ENCODE measurements around the gene CADPS.

Gene CADPS

GRCh38 chr3:62815981-62816380 is 59.2 kb downstream of the CADPS start:
- H3K4me3 ChIP-seq (ENCODE audit: low read depth, low read length): no peak overlapping the region

GRCh38 chr3:62812631-62813030 is 62.6 kb downstream of the CADPS start:
- no peak overlapping the region for H3K4me3 ChIP-seq (ENCODE audit: low read depth, low read length)

- no peak overlapping the region for H3K4me3 ChIP-seq (ENCODE audit: low read depth, low read length)
These were observed 64.1 kb downstream of the CADPS start for GRCh38 chr3:62811119-62811518.

GRCh38 chr3:62809369-62809768 is 65.8 kb downstream of the CADPS start:
- no peak overlapping the region for H3K4me3 ChIP-seq (ENCODE audit: low read depth, low read length)

- H3K4me3 ChIP-seq (ENCODE audit: low read depth, low read length): no peak overlapping the region
These were observed 69.5 kb downstream of the CADPS start for GRCh38 chr3:62805580-62806277.

- H3K4me3 ChIP-seq (ENCODE audit: low read depth, low read length): no peak overlapping the region
These were observed 70.1 kb downstream of the CADPS start for GRCh38 chr3:62805106-62805505.

DNA sequence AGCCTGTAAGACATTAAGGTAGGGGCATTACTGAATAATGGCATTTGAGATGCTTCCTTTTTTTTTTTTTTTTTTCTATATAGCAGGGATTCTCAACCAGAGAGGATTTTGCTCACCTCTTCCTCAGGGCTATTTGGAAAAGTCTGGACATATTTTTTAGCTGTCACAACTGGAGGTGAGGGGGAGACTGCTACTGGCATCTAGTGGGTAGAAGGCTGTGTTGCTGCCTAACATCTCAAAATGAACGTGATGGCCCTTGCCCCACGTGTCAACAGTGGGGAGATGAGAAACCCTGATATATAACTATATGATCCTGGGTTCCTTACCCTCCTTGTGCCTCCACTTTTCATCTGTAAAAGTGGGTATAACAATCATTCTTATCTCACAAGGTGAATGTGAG is 71.9 kb downstream of the CADPS start:
- no peak overlapping the region for H3K4me3 ChIP-seq (ENCODE audit: low read depth, low read length)

DNA sequence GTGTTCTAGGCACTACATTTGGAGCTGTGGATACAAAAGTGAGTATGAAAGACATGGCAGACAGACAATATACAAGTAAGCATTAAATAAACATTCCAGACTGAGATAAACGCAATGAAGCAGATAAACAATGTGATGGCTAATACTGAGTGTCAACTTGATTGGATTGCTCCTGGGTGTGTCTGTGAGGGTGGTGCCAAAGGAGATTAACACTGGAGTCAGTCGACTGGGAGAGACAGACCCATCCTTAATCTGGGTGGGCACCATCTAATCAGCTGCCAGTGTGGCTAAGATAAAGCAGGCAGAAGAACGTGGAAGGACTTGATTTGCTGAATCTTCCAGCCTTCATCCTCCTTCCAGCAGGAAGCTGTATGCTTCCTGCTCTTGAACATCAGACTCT is 77.2 kb downstream of the CADPS start:
- no peak overlapping the region for H3K4me3 ChIP-seq (ENCODE audit: low read depth, low read length)

GRCh38 chr3:62797132-62797531 is 78.1 kb downstream of the CADPS start:
- no peak overlapping the region for H3K4me3 ChIP-seq (ENCODE audit: low read depth, low read length)

DNA sequence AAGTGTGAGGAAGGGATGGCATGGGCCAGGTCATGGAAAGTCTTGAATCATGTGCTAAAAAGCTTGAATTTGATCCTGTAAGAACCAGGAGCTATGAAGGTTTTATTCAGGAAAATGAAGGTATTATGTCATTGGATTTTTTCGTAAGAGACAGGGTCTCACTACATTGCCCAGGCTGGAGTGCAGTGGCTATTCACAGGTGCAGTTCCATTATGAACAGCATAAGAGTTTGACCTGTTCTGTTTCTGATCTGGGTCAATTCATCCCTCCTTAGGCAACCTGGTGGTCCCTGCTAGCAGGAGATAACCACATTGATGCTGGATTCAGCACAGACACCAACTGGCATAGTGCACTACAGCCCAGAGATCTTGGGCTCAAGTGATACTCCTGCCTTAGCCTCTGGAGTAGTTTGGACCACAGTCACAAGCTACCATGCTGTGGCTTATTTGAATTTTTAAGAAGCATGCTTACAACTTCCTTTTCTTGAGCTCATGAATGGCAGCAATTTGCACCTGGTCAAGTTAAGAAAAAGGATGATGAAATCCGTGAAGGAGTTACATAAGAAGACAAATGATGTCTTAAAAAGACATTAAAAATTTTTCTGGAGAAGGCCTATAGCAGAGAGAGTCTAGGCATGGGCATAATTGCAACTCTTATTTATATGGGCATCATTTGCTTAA is 79.1 kb downstream of the CADPS start:
- no peak overlapping the region for H3K4me3 ChIP-seq (ENCODE audit: low read depth, low read length)

GRCh38 chr3:62793946-62794345 is 81.3 kb downstream of the CADPS start:
- H3K4me3 ChIP-seq (ENCODE audit: low read depth, low read length): no peak overlapping the region

- no peak overlapping the region for H3K4me3 ChIP-seq (ENCODE audit: low read depth, low read length)
These were observed 89.8 kb downstream of the CADPS start for GRCh38 chr3:62785384-62785783.

- no peak overlapping the region for H3K4me3 ChIP-seq (ENCODE audit: low read depth, low read length)
These were observed 94.1 kb downstream of the CADPS start for GRCh38 chr3:62781121-62781520.

- no peak overlapping the region for H3K4me3 ChIP-seq (ENCODE audit: low read depth, low read length)
These were observed 97.5 kb downstream of the CADPS start for GRCh38 chr3:62777674-62778073.

- no peak overlapping the region for H3K4me3 ChIP-seq (ENCODE audit: low read depth, low read length)
These were observed 98.1 kb downstream of the CADPS start for GRCh38 chr3:62777130-62777529.

DNA sequence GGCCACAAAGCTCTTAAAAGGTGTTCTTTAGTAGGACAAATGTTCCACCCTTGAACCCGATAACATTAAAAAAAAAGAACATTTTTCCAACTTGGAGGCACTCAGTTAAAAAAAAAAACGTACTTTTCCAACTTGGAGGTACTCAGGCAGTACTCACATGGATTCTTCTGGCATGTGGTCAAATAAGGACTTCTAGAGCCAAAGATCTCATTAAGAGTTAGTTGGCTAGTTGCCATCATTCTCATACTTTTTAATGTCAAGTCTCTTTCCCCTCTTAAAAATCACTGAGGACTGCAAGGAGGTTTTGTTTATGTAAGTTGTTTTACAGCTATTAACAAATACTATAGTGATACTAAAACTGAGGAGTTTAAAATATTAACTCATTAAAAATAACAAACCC is 101.0 kb downstream of the CADPS start:
- no peak overlapping the region for H3K4me3 ChIP-seq (ENCODE audit: low read depth, low read length)

- H3K4me3 ChIP-seq (ENCODE audit: low read depth, low read length): no peak overlapping the region
These were observed 103.7 kb downstream of the CADPS start for GRCh38 chr3:62771331-62772072.

DNA sequence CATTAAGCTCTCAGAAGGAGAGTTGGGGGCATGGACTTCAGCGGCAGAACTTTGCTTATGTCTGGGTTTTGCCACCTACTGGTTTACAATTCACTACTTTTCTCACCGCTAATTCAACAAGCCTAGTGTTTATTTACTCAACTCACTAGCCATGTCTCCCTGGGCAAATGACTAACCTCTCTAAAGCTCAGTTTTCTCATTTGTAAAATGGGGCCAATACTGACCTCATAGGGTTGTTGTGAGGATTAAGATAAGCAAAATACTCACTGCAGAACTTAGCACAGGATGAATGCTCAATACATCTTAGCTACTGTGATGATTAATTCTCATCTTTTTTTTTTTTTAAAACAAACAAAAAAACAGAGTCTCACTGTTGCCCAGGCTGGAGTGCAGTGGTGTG is 106.3 kb downstream of the CADPS start:
- H3K4me3 ChIP-seq (ENCODE audit: low read depth, low read length): no peak overlapping the region

GRCh38 chr3:62761711-62762110 is 113.5 kb downstream of the CADPS start:
- H3K4me3 ChIP-seq (ENCODE audit: low read depth, low read length): no peak overlapping the region

- H3K4me3 ChIP-seq (ENCODE audit: low read depth, low read length): no peak overlapping the region
These were observed 113.9 kb downstream of the CADPS start for GRCh38 chr3:62761311-62761710.

GRCh38 chr3:62758296-62759066 is 116.7 kb downstream of the CADPS start:
- H3K4me3 ChIP-seq (ENCODE audit: low read depth, low read length): no peak overlapping the region
